ENCODE measurements around the gene ECE2.
A peak's percentile ranks its signal among the peaks of the same experiment; 100 is the strongest.

Gene ECE2

GRCh38 chr3:184299488-184300377 lies 23.9 kb downstream of the ECE2 start:
- TF ChIP-seq CTCF (IDR thresholded peaks at IDR 0.05; ENCODE audit: control insufficient read depth, insufficient read depth, low read depth, low read length, missing control alignments), result no peak
- DNase-seq (ENCODE audit: low read depth), result no peak
- H3K4me3 ChIP-seq (ENCODE audit: control insufficient read depth, low read depth, low read length), result peak overlapping the region; percentile 72

- no peak for TF ChIP-seq CTCF (IDR thresholded peaks at IDR 0.05; ENCODE audit: control insufficient read depth, insufficient read depth, low read depth, low read length, missing control alignments)
- DNase-seq (ENCODE audit: low read depth), result no peak
- peak overlapping the region; percentile 72 for H3K4me3 ChIP-seq (ENCODE audit: control insufficient read depth, low read depth, low read length)
These were observed 24.5 kb downstream of the ECE2 start for GRCh38 chr3:184300378-184300720.

- no peak overlapping the region for H3K4me3 ChIP-seq (ENCODE audit: control insufficient read depth, low read depth, low read length)
- peak; percentile 32 for TF ChIP-seq CTCF (IDR thresholded peaks at IDR 0.05; ENCODE audit: control insufficient read depth, insufficient read depth, low read depth, low read length, missing control alignments)
- DNase-seq (ENCODE audit: low read depth), result no peak
These were observed 29.8 kb downstream of the ECE2 start for GRCh38 chr3:184305577-184305976.

GRCh38 chr3:184306341-184306972 lies 30.6 kb downstream of the ECE2 start:
- TF ChIP-seq CTCF (IDR thresholded peaks at IDR 0.05; ENCODE audit: control insufficient read depth, insufficient read depth, low read depth, low read length, missing control alignments), result no peak
- no peak overlapping the region for H3K4me3 ChIP-seq (ENCODE audit: control insufficient read depth, low read depth, low read length)
- DNase-seq (ENCODE audit: low read depth), result no peak

- no peak overlapping the region for H3K4me3 ChIP-seq (ENCODE audit: control insufficient read depth, low read depth, low read length)
- DNase-seq (ENCODE audit: low read depth), result no peak
- no peak for TF ChIP-seq CTCF (IDR thresholded peaks at IDR 0.05; ENCODE audit: control insufficient read depth, insufficient read depth, low read depth, low read length, missing control alignments)
These were observed 32.1 kb downstream of the ECE2 start for GRCh38 chr3:184307915-184308314.

- DNase-seq (ENCODE audit: low read depth), result no peak
- H3K4me3 ChIP-seq (ENCODE audit: control insufficient read depth, low read depth, low read length), result no peak overlapping the region
- TF ChIP-seq CTCF (IDR thresholded peaks at IDR 0.05; ENCODE audit: control insufficient read depth, insufficient read depth, low read depth, low read length, missing control alignments), result no peak
These were observed 32.9 kb downstream of the ECE2 start for GRCh38 chr3:184308744-184309143.

Data from AG09309 (cell line).